Activated naive CD8-positive, alpha-beta T cell treated with anti-CD3 and anti-CD28 coated beads, Interleukin-2, amount 50 U/mL, for 16 hours (primary cell): ENCODE measurements around the gene VPS25.
A peak's percentile ranks its signal among the peaks of the same experiment; 100 is the strongest.

Experiments used
- DNase-seq: peaks from one replicate; pipeline ENCODE4 v3.0.0-alpha.2; 2020; ENCODE audit warnings: low read depth, low spot score

VPS25 gene

GRCh38 chr17:42795465-42795864 is 22.2 kb downstream of the VPS25 start:
- DNase-seq = no peak

GRCh38 chr17:42796066-42796758 is 23.0 kb downstream of the VPS25 start:
- DNase-seq = no peak

GRCh38 chr17:42797067-42798007 is 24.1 kb downstream of the VPS25 start:
- DNase-seq = no peak

- no peak for DNase-seq
These were observed 24.7 kb downstream of the VPS25 start for GRCh38 chr17:42798011-42798382.

GRCh38 chr17:42798383-42799380 is 25.4 kb downstream of the VPS25 start, which contains the start of the genes CNTD1 and COA3:
TSS of gene CNTD1 (plus strand) at chr17:42798861. CDS start at chr17:42799068, 207 bp downstream.
TSS of gene COA3 (minus strand) at chr17:42798704. CDS start at chr17:42798681, 23 bp downstream.
- peak; percentile 60 for DNase-seq

DNA sequence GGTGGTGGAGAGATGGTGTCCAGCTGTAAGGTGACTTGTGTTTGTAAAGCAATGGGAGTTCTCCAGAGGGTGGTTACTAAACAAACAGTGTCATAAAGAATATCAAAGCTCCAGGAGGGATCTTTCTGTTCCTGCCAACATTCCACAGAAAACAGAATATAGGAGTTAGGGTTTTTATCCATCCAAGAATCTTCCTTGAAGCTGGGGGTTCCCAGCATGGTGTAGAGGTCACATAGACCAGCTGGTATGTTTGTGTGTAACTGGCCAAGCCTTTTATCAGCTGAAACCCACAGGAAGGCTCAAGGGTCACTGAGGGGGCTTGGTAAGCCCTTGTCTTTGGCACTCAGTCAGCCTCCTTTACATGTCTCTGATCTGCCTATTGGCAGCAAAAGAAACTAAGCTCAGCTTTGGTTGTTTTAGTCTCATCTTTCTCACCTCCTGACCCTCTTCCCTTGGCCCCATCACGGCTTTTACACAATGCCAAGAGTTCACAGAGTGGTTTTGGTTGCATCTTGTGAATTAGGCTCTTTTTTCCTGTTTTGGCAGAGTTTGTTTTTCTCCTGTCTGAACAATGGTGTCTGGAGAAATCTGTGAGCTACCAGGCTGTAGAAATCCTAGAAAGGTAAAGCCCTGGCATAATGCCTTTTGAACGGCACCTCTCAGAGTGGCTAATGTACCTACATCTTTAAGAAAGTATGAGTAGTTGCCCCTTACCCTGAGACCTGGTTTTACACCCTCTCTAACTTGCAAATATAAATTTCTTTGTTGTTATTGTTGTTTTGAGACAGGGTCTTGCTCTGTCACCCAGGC is 30.0 kb downstream of the VPS25 start:
- DNase-seq = no peak

DNA sequence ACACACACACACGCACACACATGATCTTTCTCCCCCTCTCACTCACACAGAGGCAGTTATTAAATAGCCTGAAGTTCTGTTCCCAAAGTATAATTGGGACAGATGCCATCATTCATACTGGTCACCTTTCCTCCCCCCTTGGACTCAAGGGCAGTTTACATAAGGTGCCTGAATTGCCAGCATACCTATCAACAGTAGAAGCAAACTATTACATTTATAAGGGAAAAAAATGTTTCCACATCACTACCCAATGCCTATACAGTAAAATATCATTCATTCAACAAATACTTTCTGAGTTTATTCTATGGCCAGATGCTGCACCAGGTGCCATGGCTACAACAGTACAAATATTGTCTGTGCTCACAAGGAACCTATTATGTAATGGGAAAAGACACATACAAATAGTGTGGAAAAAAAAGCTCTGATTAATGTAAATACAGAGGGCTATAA is 31.7 kb downstream of the VPS25 start:
- no peak for DNase-seq

GRCh38 chr17:42806249-42806648 is 33.0 kb downstream of the VPS25 start:
- DNase-seq = no peak

DNA sequence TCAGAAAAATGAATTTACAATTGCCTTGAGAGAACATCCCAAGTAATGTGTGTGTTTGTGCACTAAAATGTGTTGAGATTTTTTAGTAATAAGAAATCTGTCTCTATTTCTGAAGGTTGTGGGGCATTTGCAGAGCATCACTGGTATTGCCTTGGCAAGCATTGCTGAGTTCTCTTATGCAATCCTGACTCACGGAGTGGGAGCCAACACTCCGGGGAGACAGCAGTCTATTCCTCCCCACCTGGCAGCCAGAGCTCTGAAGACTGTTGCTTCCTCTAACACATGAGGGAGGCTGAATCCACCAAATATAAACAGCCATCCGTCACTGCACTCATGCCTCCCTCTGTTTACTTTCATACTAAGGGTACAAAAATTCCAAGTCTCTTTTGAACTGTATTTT is 36.0 kb downstream of the VPS25 start:
- DNase-seq = no peak

- DNase-seq = no peak
These were observed 41.6 kb downstream of the VPS25 start for GRCh38 chr17:42814633-42815399.

GRCh38 chr17:42817866-42818265 is 44.6 kb downstream of the VPS25 start:
- DNase-seq = no peak

- DNase-seq = no peak
These were observed 45.1 kb downstream of the VPS25 start for GRCh38 chr17:42818379-42818778.

- peak; percentile 45 for DNase-seq
These were observed 46.8 kb downstream of the VPS25 start for GRCh38 chr17:42819939-42820535.

DNA sequence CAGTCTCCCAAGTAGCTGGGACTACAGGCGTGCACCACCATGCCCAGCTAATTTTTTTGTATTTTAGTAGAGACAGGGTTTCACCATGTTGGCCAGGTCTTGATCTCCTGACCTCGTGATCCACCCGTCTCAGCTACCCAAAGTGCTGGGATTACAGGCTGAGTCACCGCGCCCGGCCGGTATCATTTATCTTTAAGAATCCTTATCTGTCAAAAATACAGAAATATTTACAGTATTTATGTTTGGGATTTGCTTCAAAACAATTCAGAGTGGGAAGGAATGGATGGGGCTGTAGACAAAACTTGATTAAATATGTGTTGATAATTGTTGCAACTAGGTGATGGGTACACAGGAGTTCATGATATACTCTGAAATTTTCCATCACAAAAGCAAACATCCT is 47.9 kb downstream of the VPS25 start:
- no peak for DNase-seq

DNA sequence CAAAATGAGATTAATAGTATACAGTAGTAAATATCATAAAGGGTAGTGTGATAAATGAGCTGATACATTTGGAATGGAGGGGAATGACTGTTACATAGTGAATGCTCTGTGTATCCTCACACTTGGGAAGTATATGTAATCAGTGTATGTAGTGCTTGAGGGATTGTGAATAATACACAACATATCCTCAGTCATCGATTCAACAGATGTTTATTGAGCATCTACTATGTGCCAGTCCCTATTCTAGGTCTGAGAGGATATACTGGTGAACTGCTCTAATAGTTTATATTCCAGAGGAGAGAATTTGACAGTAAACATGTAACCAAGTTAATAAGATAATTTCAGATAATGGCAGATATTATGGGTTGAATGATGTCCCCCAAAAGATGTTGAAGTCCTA is 54.2 kb downstream of the VPS25 start:
- no peak for DNase-seq
